Naive thymus-derived CD4-positive, alpha-beta T cell (primary cell): Measurements from ENCODE around the gene DLL1. TPM values are rescaled to one million over a fixed set of nuclear protein-coding genes. Genes with fewer than 3 reads are reported as not detected.

Source experiments
- ATAC-seq: fragments of 150-1000 bp; cut with Tn5 transposase; 2 replicates; pipeline ENCODE4 v1.10.0; 2021; ENCODE audit warnings: mild to moderate bottlenecking, moderate library complexity
- CTCF ChIA-PET: fragments of 350-600 bp; sonication (Branson Sonifier 250); formaldehyde crosslinking; loops from one replicate; lab custom pipeline; 2021; ENCODE audit warnings: antibody characterized with exemption; lab: Charles Lee
- POLR2A ChIA-PET: fragments of 350-600 bp; sonication (Branson Sonifier 250); formaldehyde crosslinking; loops from one replicate; lab custom pipeline; 2021; ENCODE audit warnings: antibody characterized with exemption, inconsistent platforms; lab: Charles Lee
- DNase-seq, 9 donors: peaks; one replicate each; pipeline versions ENCODE4 v3.0.0 to v3.0.0-alpha.2; 2020 to 2022; ENCODE audit warnings: mixed read lengths in 1 of 9
- H3K27ac ChIP-seq: one replicate; pipeline ENCODE4 v1.7.0; 2013; ENCODE audit warnings: mild to moderate bottlenecking, low read depth, low read length, moderate library complexity
- H3K27me3 ChIP-seq, 2 donors: one replicate each; pipeline ENCODE4 v1.7.0; 2013; ENCODE audit warnings: low read length in 2 of 2, mild to moderate bottlenecking in 2 of 2, moderate library complexity in 2 of 2; ENCODE audit not compliant: control insufficient read depth in 2 of 2, insufficient read depth in 2 of 2
- H3K36me3 ChIP-seq, 3 experiments: 1 replicate in 2 of 3; 2 replicates in 1 of 3; pipeline ENCODE4 v1.7.0; 2013; ENCODE audit warnings: low read length in 3 of 3, mild to moderate bottlenecking in 3 of 3, moderate library complexity in 1 of 3; ENCODE audit not compliant: insufficient read depth in 3 of 3, control insufficient read depth in 2 of 3
- H3K4me1 ChIP-seq, 2 donors: one replicate each; pipeline ENCODE4 v1.7.0; 2013; ENCODE audit warnings: low read length in 2 of 2, mild to moderate bottlenecking in 2 of 2, moderate library complexity in 1 of 2; ENCODE audit not compliant: control insufficient read depth in 2 of 2, insufficient read depth in 2 of 2
- H3K4me3 ChIP-seq: 2 replicates; pipeline ENCODE4 v1.7.0; 2013; ENCODE audit warnings: mild to moderate bottlenecking, low read length
- H3K9me3 ChIP-seq, 3 experiments: 1 replicate in 2 of 3; 2 replicates in 1 of 3; pipeline ENCODE4 v1.7.0; 2013; ENCODE audit warnings: low read length in 3 of 3; ENCODE audit not compliant: control insufficient read depth in 2 of 3
- H3K27ac Mint-ChIP-seq, 9 donors: one replicate each; pipeline ENCODE4 v1.8.0; 2020 to 2022; ENCODE audit warnings: mixed read lengths in 9 of 9, mild to moderate bottlenecking in 8 of 9, moderate library complexity in 5 of 9, inconsistent platforms in 2 of 9
- H3K27me3 Mint-ChIP-seq, 5 donors: one replicate each; pipeline ENCODE4 v1.8.0; 2021 to 2022; ENCODE audit warnings: mixed read lengths in 5 of 5, mild to moderate bottlenecking in 1 of 5
- H3K36me3 Mint-ChIP-seq, 5 donors: one replicate each; pipeline ENCODE4 v1.8.0; 2020 to 2022; ENCODE audit warnings: mixed read lengths in 5 of 5, mild to moderate bottlenecking in 3 of 5, inconsistent platforms in 1 of 5
- H3K4me1 Mint-ChIP-seq, 7 donors: one replicate each; pipeline ENCODE4 v1.8.0; 2020 to 2022; ENCODE audit warnings: mixed read lengths in 7 of 7, mild to moderate bottlenecking in 3 of 7, inconsistent platforms in 1 of 7
- H3K4me3 Mint-ChIP-seq, 10 donors: one replicate each; pipeline ENCODE4 v1.8.0; 2020 to 2022; ENCODE audit warnings: mild to moderate bottlenecking in 10 of 10, mixed read lengths in 10 of 10, moderate library complexity in 6 of 10, inconsistent platforms in 2 of 10
- H3K9me3 Mint-ChIP-seq, 11 donors: one replicate each; pipeline ENCODE4 v1.8.0; 2020 to 2022; ENCODE audit warnings: mixed read lengths in 11 of 11, mild to moderate bottlenecking in 4 of 11, inconsistent platforms in 1 of 11, moderate library complexity in 1 of 11
- intact Hi-C, 2 donors: fragments of 100-400 bp; cut with micrococcal nuclease; formaldehyde crosslinking; loops; one replicate each; pipeline ENCODE4 v1.15.1; 2023
- polyA plus RNA-seq, 2 donors: library from polyadenylated mRNA; unstranded; fragments of 300-500 nt; fragmentation: Illumina TruSeq; gene quantifications; one replicate each; pipeline ENCODE4 v1.2.3, GENCODE V29; 2021
- total RNA-seq, 6 experiments: library from RNA in 5 of 6; stranded (reverse) in 5 of 6; gene quantifications; 1 replicate in 5 of 6; 2 replicates in 1 of 6; pipeline ENCODE4 v1.2.3 and lab custom pipeline; 2021 to 2026

DLL1 gene
- total and polyA plus RNA-seq, 7 experiments from 2014 or later, result 0.19 to 12.9 (median 3.3) TPM

GRCh38 chr6:170248111-170248805 is 42.6 kb downstream of the DLL1 start:
- H3K27ac Mint-ChIP-seq, result no peak overlapping the region
- POLR2A ChIA-PET, result no interaction called here

GRCh38 chr6:170247178-170247701 is 43.6 kb downstream of the DLL1 start:
- peak overlapping the region in 1 of 10 donors; percentile 63 for H3K4me3 Mint-ChIP-seq
- peaks cover 0 to 6% (median 0%) of the 10 kb centered on the region in 5 donors for H3K27me3 Mint-ChIP-seq
- no peaks in the 10 kb centered on the region for H3K36me3 ChIP-seq
- no peak for ATAC-seq
- intact Hi-C loops, result no loop called here
- H3K4me3 ChIP-seq, result no peak overlapping the region
- H3K27ac Mint-ChIP-seq, result no peak overlapping the region
- H3K9me3 ChIP-seq, result no peaks in the 10 kb centered on the region
- no peak overlapping the region for H3K27ac ChIP-seq
- no peaks in the 10 kb centered on the region for H3K9me3 Mint-ChIP-seq
- H3K4me1 ChIP-seq, result no peaks in the 10 kb centered on the region
- H3K4me1 Mint-ChIP-seq, result peaks cover 0 to 9% (median 0%) of the 10 kb centered on the region in 7 donors
- H3K27me3 ChIP-seq, result no peaks in the 10 kb centered on the region
- H3K36me3 Mint-ChIP-seq, result no peaks in the 10 kb centered on the region
- peak in 1 of 9 donors; percentile 11 for DNase-seq
- ChIA-PET CTCF (no interaction called here), POLR2A (no interaction called here)

More at GRCh38 chr6:170248111-170248805, 42.6 kb downstream of the DLL1 start:
- Mint-ChIP-seq H3K9me3 (no peaks in the 10 kb centered on the region), H3K27me3 (peaks cover 0 to 4% (median 0%) of the 10 kb centered on the region in 5 donors), H3K4me3 (no peak overlapping the region), H3K4me1 (peaks cover 0 to 9% (median 0%) of the 10 kb centered on the region in 7 donors), H3K36me3 (no peaks in the 10 kb centered on the region)
- no peaks in the 10 kb centered on the region for H3K9me3 ChIP-seq
- intact Hi-C loops, result no loop called here
- H3K27me3 ChIP-seq, result no peaks in the 10 kb centered on the region
- no peaks in the 10 kb centered on the region for H3K4me1 ChIP-seq
- CTCF ChIA-PET, result no interaction called here
- H3K4me3 ChIP-seq, result no peak overlapping the region
- no peak overlapping the region for H3K27ac ChIP-seq
- no peaks in the 10 kb centered on the region for H3K36me3 ChIP-seq
- DNase-seq (no peak), ATAC-seq (no peak)

- intact Hi-C loops, result no loop called here
- CTCF ChIA-PET, result no interaction called here
These were observed 45.3 kb downstream of the DLL1 start for GRCh38 chr6:170245475-170245992.

GRCh38 chr6:170244721-170245474 is 46.0 kb downstream of the DLL1 start:
- CTCF ChIA-PET, result no interaction called here

More at GRCh38 chr6:170245475-170245992, 45.3 kb downstream of the DLL1 start:
- no peaks in the 10 kb centered on the region for H3K36me3 ChIP-seq
- H3K9me3 Mint-ChIP-seq, result peaks cover 0 to 1% (median 0%) of the 10 kb centered on the region in 11 donors
- no peaks in the 10 kb centered on the region for H3K27me3 ChIP-seq
- H3K27ac ChIP-seq, result no peak overlapping the region
- H3K27me3 Mint-ChIP-seq, result peaks cover 0 to 6% (median 0%) of the 10 kb centered on the region in 5 donors
- H3K9me3 ChIP-seq, result no peaks in the 10 kb centered on the region
- POLR2A ChIA-PET, result no interaction called here
- DNase-seq (no peak), ATAC-seq (no peak)
- no peak overlapping the region for H3K4me3 ChIP-seq
- H3K4me1 ChIP-seq, result no peaks in the 10 kb centered on the region
- H3K4me3 Mint-ChIP-seq, result no peak overlapping the region
- peaks cover 0 to 9% (median 0%) of the 10 kb centered on the region in 7 donors for H3K4me1 Mint-ChIP-seq
- H3K36me3 Mint-ChIP-seq, result no peaks in the 10 kb centered on the region
- no peak overlapping the region for H3K27ac Mint-ChIP-seq

GRCh38 chr6:170243791-170244291 is 47.0 kb downstream of the DLL1 start:
- H3K36me3 Mint-ChIP-seq, result no peaks in the 10 kb centered on the region
- intact Hi-C loops, result no loop called here
- no peak overlapping the region for H3K4me3 Mint-ChIP-seq
- ATAC-seq (no peak), DNase-seq (no peak)
- Histone ChIP-seq H3K4me1 (no peaks in the 10 kb centered on the region), H3K27ac (no peak overlapping the region), H3K9me3 (no peaks in the 10 kb centered on the region), H3K4me3 (no peak overlapping the region), H3K36me3 (no peaks in the 10 kb centered on the region), H3K27me3 (no peaks in the 10 kb centered on the region)
- H3K9me3 Mint-ChIP-seq, result peaks cover 0 to 1% (median 0%) of the 10 kb centered on the region in 11 donors
- POLR2A ChIA-PET, result no interaction called here
- no peak overlapping the region for H3K27ac Mint-ChIP-seq
- peaks cover 0 to 9% (median 0%) of the 10 kb centered on the region in 7 donors for H3K4me1 Mint-ChIP-seq
- CTCF ChIA-PET, result no interaction called here
- H3K27me3 Mint-ChIP-seq, result peaks cover 0 to 6% (median 0%) of the 10 kb centered on the region in 5 donors

More at GRCh38 chr6:170244721-170245474, 46.0 kb downstream of the DLL1 start:
- Mint-ChIP-seq H3K9me3 (peaks cover 0 to 1% (median 0%) of the 10 kb centered on the region in 11 donors), H3K27me3 (peaks cover 0 to 6% (median 0%) of the 10 kb centered on the region in 5 donors), H3K27ac (no peak overlapping the region), H3K36me3 (no peaks in the 10 kb centered on the region), H3K4me3 (no peak overlapping the region), H3K4me1 (peaks cover 0 to 9% (median 0%) of the 10 kb centered on the region in 7 donors)
- no peaks in the 10 kb centered on the region for H3K9me3 ChIP-seq
- H3K27me3 ChIP-seq, result no peaks in the 10 kb centered on the region
- no peaks in the 10 kb centered on the region for H3K36me3 ChIP-seq
- intact Hi-C loops, result no loop called here
- H3K27ac ChIP-seq, result no peak overlapping the region
- H3K4me1 ChIP-seq, result no peaks in the 10 kb centered on the region
- ATAC-seq, result no peak
- no peak for DNase-seq
- no peak overlapping the region for H3K4me3 ChIP-seq
- POLR2A ChIA-PET, result no interaction called here

- ChIA-PET CTCF (interaction anchor here (0.7 kb wide), 1 partner anchor 254 kb away, joined by 4 read pairs; no protein-coding TSS in a partner anchor), POLR2A (no interaction called here)
- H3K27me3 Mint-ChIP-seq, result peaks cover 0 to 6% (median 0%) of the 10 kb centered on the region in 5 donors
- no peak for ATAC-seq
- H3K36me3 ChIP-seq, result no peaks in the 10 kb centered on the region
- peaks cover 0 to 1% (median 0%) of the 10 kb centered on the region in 11 donors for H3K9me3 Mint-ChIP-seq
- H3K9me3 ChIP-seq, result no peaks in the 10 kb centered on the region
- H3K27me3 ChIP-seq, result no peaks in the 10 kb centered on the region
- no peak overlapping the region for H3K27ac Mint-ChIP-seq
- no peak overlapping the region for H3K4me3 Mint-ChIP-seq
- no peaks in the 10 kb centered on the region for H3K36me3 Mint-ChIP-seq
- H3K4me1 ChIP-seq, result no peaks in the 10 kb centered on the region
- DNase-seq, result no peak
- H3K4me1 Mint-ChIP-seq, result peaks cover 0 to 5% (median 0%) of the 10 kb centered on the region in 7 donors
- H3K4me3 ChIP-seq, result no peak overlapping the region
- no peak overlapping the region for H3K27ac ChIP-seq
- intact Hi-C loops, result no loop called here
These were observed 47.5 kb downstream of the DLL1 start for GRCh38 chr6:170243386-170243785.
